Fibroblast of villous mesenchyme (primary cell): ENCODE results near the gene ZNF43. TPM values are rescaled to one million over a fixed set of nuclear protein-coding genes. Genes with fewer than 3 reads are reported as not detected.
"Not testable (repeated sequence)": the region's sequence is repeated elsewhere in the genome, so short reads cannot be mapped to it uniquely, and the experiment has no call there.

ENCODE experiments used
- DNase-seq: peaks from one replicate; pipeline ENCODE4 v3.0.0-alpha.2; 2010; ENCODE audit warnings: low read depth
- H3K4me3 ChIP-seq: 2 replicates; pipeline ENCODE4 v1.5.1; 2011; ENCODE audit warnings: low read depth, mild to moderate bottlenecking, low read length
- total RNA-seq: library from RNA; depleted of rRNA; stranded (reverse); fragments of >200 nt; gene quantifications from 2 replicates; pipeline ENCODE4 v1.2.3, GENCODE V29; 2012
- TF ChIP-seq, protein P1 (sequence below): IDR thresholded peaks from 2 replicates; pipeline ENCODE4 v1.5.1; 2012; ENCODE audit warnings: low read depth, mild to moderate bottlenecking, low read length; ENCODE audit not compliant: insufficient read depth

Gene ZNF43
- 6.4 and 9.1 TPM in 2 replicates for total RNA-seq

- peak; percentile 95 for DNase-seq
- peak within 1 kb of the TSS; percentile 72 for H3K4me3 ChIP-seq
- TF ChIP-seq, protein P1, sequence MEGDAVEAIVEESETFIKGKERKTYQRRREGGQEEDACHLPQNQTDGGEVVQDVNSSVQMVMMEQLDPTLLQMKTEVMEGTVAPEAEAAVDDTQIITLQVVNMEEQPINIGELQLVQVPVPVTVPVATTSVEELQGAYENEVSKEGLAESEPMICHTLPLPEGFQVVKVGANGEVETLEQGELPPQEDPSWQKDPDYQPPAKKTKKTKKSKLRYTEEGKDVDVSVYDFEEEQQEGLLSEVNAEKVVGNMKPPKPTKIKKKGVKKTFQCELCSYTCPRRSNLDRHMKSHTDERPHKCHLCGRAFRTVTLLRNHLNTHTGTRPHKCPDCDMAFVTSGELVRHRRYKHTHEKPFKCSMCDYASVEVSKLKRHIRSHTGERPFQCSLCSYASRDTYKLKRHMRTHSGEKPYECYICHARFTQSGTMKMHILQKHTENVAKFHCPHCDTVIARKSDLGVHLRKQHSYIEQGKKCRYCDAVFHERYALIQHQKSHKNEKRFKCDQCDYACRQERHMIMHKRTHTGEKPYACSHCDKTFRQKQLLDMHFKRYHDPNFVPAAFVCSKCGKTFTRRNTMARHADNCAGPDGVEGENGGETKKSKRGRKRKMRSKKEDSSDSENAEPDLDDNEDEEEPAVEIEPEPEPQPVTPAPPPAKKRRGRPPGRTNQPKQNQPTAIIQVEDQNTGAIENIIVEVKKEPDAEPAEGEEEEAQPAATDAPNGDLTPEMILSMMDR = no peak
These were observed at the start of gene ZNF43 for GRCh38 chr19:21835810-21836444. Gene ZNF43 (minus strand): TSS chr19:21836182. CDS start chr19:21836038, 144 bp downstream.

DNA sequence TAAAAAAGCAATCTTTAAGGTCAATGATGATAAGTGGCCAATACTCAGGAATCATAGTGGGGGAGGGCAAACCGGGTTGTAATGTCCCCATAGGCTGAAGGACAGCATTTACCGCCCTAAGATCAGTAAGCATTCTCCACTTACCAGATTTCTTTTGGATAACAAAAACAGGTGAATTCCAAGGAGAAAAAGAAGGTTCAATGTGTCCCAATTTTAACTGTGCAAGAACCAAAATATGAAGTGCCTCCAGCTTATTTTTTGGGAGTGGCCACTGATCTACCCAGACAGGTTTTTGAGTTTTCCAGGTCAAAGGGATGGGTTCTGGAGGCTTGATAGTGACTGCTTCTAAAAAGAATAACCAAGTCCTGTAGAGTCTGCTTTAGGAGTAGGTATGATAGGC lies 49.5 kb upstream of the ZNF43 start:
- DNase-seq, H3K4me3 ChIP-seq: not testable (repeated sequence)

- DNase-seq, H3K4me3 ChIP-seq: not testable (repeated sequence)
These were observed 48.8 kb upstream of the ZNF43 start for GRCh38 chr19:21884786-21885185.

- DNase-seq = peak; percentile 63
- TF ChIP-seq, protein P1 = no peak
These were observed 47.5 kb upstream of the ZNF43 start for GRCh38 chr19:21883516-21883915.

GRCh38 chr19:21880761-21881160 lies 44.8 kb upstream of the ZNF43 start:
- not testable (repeated sequence) for H3K4me3 ChIP-seq, DNase-seq

More at GRCh38 chr19:21883516-21883915, 47.5 kb upstream of the ZNF43 start:
- H3K4me3 ChIP-seq = no peak overlapping the region

- TF ChIP-seq, protein P1 = no peak
- no peak for DNase-seq
- no peak overlapping the region for H3K4me3 ChIP-seq
These were observed 42.7 kb upstream of the ZNF43 start for GRCh38 chr19:21878646-21879045.

DNA sequence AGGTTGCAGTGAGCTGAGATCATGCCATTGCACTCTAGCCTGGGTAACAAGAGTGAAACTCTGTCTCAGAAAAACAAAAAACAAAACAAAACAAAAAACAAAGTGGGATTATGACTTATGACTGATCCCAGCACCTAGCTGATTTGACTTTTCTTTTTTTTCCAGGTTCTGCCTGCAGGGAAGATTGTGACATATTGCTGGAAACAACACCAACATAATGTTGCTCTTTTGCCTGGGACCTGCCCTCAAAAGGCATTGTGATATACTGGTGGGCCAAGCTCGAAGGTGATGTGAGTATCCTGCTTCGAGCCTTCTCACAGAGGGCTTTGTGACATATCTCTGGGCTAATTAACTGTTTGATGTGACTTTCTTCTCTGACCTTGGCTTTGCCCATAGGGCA lies 42.0 kb upstream of the ZNF43 start:
- DNase-seq = no peak
- no peak overlapping the region for H3K4me3 ChIP-seq
- TF ChIP-seq, protein P1 = no peak

DNA sequence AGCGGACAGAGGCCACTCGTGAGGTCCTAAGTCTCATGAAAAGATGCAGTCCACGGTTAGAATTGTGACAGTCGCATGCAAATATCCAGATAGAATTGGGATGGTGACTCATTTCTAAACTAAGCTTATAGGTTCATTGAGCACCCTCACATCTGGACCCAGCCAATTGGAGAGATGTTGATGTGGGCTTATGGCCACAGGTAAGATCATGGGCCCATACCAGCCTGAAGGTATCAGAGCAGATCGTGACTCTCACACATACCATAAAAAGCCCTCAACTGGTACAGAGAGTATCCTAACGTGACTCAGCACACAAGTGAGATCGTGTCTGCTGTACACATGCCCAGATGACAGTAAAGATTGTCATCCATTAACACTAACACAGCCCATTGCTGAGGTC lies 40.6 kb upstream of the ZNF43 start:
- H3K4me3 ChIP-seq, DNase-seq: not testable (repeated sequence)

DNA sequence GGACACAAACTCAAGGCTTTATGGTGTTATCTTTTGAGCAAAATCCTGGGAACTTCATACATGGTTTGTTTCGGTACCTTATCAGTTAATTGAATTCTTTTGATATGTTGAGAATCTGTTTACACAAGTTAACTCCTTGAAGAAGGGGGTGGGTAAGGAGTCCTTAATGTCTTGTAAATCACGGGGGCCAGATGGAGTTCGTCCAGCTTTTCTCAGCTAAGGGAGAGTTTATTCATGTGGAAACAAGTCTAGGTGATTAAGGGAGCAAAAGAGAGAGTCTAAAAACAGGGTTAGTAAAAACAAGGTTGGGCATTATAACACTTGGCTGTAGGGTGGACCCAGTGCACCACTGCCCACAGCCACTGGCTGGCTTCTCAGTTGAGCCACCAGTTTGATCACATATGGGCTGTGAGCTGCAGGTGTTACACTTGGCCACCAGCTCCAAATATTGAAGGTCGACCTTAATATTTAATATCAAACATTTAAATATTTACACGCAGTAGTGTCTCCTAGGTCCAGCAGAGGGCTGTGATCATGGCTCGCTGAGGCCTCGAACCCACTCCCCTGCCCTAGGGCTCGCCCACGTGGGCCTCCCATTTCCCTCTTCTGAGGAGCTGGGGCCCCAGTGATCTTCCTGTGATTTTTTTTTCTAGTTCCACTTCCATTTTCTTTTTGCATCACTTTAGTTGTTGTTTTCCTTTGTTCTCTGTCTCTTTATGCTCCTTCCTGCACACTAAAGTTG lies 21.0 kb upstream of the ZNF43 start:
- DNase-seq = no peak
- TF ChIP-seq, protein P1 = no peak
- H3K4me3 ChIP-seq = no peak overlapping the region
